SJCRH30 (cell line): Measurements from ENCODE around the gene KIFAP3. TPM values are rescaled to one million over a fixed set of nuclear protein-coding genes. Genes with fewer than 3 reads are reported as not detected.
"Not testable (repeated sequence)": the region's sequence is repeated elsewhere in the genome, so short reads cannot be mapped to it uniquely, and the experiment has no call there.

Source experiments
- DNase-seq, 2 experiments: peaks; one replicate each; pipeline ENCODE4 v3.0.0-alpha.2; 2015 to 2020
- H3K27ac ChIP-seq: fragments of 250-450 bp; sonication (Bioruptor Pico); 2 replicates; pipeline ENCODE4 v1.5.1; 2020; ENCODE audit warnings: mild to moderate bottlenecking, moderate library complexity
- H3K27me3 ChIP-seq: fragments of 250-450 bp; sonication (Bioruptor Pico); 2 replicates; pipeline ENCODE4 v1.5.1; 2020; ENCODE audit warnings: mild to moderate bottlenecking, moderate library complexity
- H3K36me3 ChIP-seq: fragments of 250-450 bp; sonication (Bioruptor Pico); 2 replicates; pipeline ENCODE4 v1.5.1; 2020; ENCODE audit warnings: mild to moderate bottlenecking, moderate library complexity
- H3K4me1 ChIP-seq: fragments of 250-450 bp; sonication (Bioruptor Pico); 2 replicates; pipeline ENCODE4 v1.5.1; 2020; ENCODE audit warnings: mild to moderate bottlenecking, moderate library complexity
- H3K4me3 ChIP-seq: fragments of 250-450 bp; sonication (Bioruptor Pico); 2 replicates; pipeline ENCODE4 v1.5.1; 2020; ENCODE audit warnings: mild to moderate bottlenecking, moderate library complexity
- H3K9me3 ChIP-seq: fragments of 250-450 bp; sonication (Bioruptor Pico); replicated peaks from 2 replicates; pipeline ENCODE4 v1.5.1; 2020; ENCODE audit warnings: mild to moderate bottlenecking, moderate library complexity
- total RNA-seq: library from RNA; depleted of rRNA; stranded (reverse); fragments of >200 nt; shearing (Covaris generic); gene quantifications from 2 replicates; pipeline ENCODE4 v1.2.3, GENCODE V29; 2014; rRNA removed

The KIFAP3 gene
- total RNA-seq, 1 experiment from 2014 or later, result 10.0 TPM

DNA sequence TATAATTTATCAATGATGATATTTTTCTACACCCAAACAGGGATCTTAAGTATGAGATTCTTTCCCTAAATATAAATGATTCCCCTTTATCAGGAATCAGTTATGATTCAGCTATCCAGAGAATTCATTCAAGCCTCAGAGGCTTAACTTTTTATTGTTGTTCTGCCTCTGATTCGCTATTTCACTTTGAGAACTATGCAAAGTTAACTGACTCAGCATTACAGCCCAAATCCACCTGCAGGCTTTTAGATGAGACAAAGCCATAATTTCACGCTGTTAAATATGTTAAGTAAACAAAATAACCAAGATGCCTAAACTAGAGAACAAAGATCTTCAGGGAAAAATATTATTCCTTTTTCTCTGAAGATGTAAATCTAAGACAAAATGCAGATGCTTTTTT, 189.3 kb downstream of the KIFAP3 start:
- Histone ChIP-seq H3K9me3 (no peaks in the 10 kb centered on the region), H3K27ac (no peak overlapping the region), H3K4me1 (no peaks in the 10 kb centered on the region), H3K27me3 (no peaks in the 10 kb centered on the region), H3K36me3 (peaks cover 4% of the 10 kb centered on the region; the same call in 1 of the 2 replicates), H3K4me3 (no peak overlapping the region)
- DNase-seq, result no peak

DNA sequence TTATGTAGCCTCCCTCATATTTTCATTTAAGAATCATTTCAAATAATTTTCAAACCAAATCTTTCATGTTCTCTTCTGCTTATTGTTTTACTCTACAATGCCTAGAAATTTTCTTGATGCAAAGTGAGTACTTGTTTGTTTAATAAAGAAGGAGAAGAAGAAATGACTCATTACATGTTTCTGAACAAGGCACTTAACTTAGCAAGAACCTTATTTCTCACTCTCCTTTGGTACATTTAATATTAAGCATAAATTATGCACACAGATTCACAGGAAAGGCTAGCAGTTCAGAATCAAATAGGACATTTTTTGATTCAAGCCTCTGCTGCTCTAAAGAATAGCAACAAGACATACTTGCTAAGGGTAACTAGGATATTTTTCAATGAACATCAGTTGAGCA, 189.9 kb downstream of the KIFAP3 start:
- no peaks in the 10 kb centered on the region for H3K9me3 ChIP-seq
- H3K27ac ChIP-seq, result no peak overlapping the region
- DNase-seq, result no peak
- H3K4me3 ChIP-seq, result no peak overlapping the region
- H3K36me3 ChIP-seq, result peaks cover 4% of the 10 kb centered on the region; the same call in 1 of the 2 replicates
- no peaks in the 10 kb centered on the region for H3K27me3 ChIP-seq
- no peaks in the 10 kb centered on the region for H3K4me1 ChIP-seq

DNA sequence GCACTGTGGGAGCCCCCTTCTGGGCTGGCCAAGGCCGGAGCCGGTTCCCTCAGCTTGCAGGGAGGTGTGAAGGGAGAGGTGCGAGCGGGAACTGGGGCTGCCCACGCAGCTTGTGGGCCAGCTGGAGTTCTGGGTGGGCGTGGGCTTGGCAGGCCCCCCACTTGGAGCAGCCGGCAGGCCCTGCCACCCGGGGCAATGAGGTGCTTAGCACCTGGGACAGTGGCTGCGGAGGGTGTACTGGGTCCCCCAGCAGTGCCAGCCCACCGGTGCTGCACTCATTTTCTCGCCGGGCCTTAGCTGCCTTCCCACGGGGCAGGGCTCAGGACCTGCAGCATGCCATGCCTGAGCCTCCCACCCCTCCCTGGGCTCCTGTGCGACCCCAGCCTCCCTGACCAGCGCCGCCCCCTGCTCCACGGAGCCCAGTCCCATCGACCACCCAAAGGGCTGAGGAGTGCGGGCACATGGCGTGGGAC, 192.4 kb downstream of the KIFAP3 start:
- DNase-seq, result no peak
- no peak overlapping the region for H3K4me3 ChIP-seq
- H3K27ac ChIP-seq, result no peak overlapping the region
- no peaks in the 10 kb centered on the region for H3K4me1 ChIP-seq
- no peaks in the 10 kb centered on the region for H3K36me3 ChIP-seq
- no peaks in the 10 kb centered on the region for H3K27me3 ChIP-seq
- H3K9me3 ChIP-seq, result no peaks in the 10 kb centered on the region

DNA sequence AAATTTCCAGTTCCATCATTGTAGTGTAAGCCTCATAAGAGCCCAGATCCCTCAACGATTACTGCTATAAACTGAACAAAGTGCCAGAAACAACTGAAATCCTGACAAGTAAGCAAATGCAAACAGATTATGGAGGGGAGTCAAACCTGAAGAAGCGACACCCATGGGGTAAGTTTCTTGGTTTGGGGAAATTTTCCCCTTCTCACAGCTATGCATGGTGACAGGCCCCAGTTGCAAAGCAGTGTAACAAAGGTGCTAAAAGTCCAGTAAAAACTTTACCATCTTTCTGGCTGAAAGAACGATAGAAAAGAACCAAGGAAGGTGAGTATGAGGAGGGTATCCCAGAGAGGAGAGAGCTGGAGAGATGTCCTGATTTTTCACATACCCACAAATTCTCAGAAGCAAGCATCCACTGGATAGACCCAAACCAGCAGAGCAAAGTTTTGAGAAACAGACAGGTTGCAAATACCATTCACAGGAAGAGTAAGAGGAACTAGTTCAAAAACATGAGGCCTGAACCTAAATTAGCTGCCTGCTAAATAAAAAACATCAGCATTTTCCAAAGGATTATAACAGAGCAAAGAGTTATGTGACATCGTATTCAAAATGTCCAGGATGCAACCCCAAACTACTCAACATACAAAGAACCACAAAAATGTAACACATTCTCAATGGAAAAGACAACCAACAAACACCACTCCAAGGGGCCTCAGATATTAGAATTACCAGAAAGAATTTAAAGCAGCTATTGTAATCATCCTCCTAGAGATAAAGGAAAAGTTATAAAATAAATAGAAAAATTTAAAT, 195.3 kb downstream of the KIFAP3 start:
- DNase-seq, result no peak
- Histone ChIP-seq H3K36me3 (no peaks in the 10 kb centered on the region), H3K4me1 (no peaks in the 10 kb centered on the region), H3K9me3 (no peaks in the 10 kb centered on the region), H3K27ac (no peak overlapping the region), H3K27me3 (no peaks in the 10 kb centered on the region), H3K4me3 (no peak overlapping the region)

DNA sequence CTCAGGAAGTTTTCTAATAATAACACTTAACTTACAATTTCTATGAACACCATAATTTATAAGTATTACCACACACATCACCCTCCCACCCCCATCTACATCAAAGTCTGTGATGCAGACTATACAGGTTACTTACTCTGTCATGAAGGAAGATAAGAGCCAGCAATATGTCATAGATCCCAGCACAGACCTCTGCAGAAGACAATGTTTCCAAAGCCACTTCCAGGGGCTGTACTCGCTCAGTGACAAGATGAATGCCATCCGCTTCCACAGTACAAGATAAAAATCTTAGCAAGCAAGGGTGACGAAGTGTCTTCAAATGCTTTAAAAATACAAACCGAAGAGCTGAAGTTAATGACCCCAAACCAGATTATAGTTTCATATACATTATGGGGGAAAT, 196.0 kb downstream of the KIFAP3 start:
- DNase-seq, result no peak
- H3K36me3 ChIP-seq, result peaks cover 4% of the 10 kb centered on the region
- H3K27ac ChIP-seq, result no peak overlapping the region
- no peak overlapping the region for H3K4me3 ChIP-seq
- H3K9me3 ChIP-seq, result no peaks in the 10 kb centered on the region
- no peaks in the 10 kb centered on the region for H3K27me3 ChIP-seq
- no peaks in the 10 kb centered on the region for H3K4me1 ChIP-seq

DNA sequence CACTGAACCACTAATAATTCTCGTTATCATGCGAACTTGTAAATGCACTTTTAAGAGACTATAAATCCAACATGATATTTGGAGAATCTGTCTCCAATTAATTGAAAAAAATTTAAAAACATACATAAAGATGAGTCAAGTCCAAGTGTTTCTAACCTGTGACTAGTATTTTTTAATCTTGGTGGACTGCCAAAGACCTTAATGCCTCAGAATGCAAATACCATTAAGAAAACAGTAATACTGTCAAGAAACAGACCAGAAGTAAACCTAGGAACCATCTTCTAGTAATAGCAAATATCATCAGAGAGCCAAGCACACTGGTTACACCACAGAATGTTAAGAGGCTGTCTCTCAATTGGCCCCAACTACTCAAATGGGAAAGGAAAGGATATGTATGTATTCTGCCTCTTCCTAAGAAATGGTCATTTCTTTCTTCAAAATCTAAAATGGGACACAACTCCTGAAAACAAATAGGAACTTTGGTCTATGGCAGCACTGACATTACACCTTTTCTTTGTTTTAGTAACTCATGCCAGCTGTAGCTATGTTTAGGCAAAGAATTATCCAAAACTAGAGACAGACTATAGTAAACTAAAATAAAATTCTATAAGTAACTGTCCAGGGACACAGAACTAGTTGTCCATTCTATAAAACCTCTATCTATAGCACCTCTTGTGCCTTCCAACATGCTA, 196.5 kb downstream of the KIFAP3 start:
- no peak overlapping the region for H3K27ac ChIP-seq
- H3K36me3 ChIP-seq, result peaks cover 10% of the 10 kb centered on the region
- H3K4me1 ChIP-seq, result no peaks in the 10 kb centered on the region
- H3K4me3 ChIP-seq, result no peak overlapping the region
- no peak for DNase-seq
- no peaks in the 10 kb centered on the region for H3K9me3 ChIP-seq
- H3K27me3 ChIP-seq, result no peaks in the 10 kb centered on the region

DNA sequence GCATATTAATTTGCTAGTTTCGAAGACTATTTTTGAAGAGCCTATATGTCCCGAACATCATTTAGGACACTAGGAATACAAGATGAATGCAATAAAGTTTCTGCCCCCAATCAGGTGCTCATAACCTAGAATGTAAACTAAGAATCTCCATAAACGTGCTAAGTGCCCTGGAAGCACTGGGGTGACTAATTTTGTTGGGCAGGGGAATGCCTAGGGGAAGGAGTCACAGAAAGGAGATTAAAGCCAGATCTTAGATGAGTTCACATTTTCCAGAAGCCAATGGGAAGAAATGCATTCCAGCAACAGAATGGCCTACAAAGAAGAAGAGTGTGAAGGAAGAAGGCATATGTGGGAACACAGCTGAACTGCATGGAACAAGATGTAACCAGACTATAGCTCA, 200.3 kb downstream of the KIFAP3 start:
- Histone ChIP-seq H3K9me3 (no peaks in the 10 kb centered on the region), H3K27ac (no peak overlapping the region), H3K36me3 (peaks cover 16% of the 10 kb centered on the region), H3K27me3 (no peaks in the 10 kb centered on the region), H3K4me3 (no peak overlapping the region), H3K4me1 (no peaks in the 10 kb centered on the region)
- DNase-seq, result no peak

DNA sequence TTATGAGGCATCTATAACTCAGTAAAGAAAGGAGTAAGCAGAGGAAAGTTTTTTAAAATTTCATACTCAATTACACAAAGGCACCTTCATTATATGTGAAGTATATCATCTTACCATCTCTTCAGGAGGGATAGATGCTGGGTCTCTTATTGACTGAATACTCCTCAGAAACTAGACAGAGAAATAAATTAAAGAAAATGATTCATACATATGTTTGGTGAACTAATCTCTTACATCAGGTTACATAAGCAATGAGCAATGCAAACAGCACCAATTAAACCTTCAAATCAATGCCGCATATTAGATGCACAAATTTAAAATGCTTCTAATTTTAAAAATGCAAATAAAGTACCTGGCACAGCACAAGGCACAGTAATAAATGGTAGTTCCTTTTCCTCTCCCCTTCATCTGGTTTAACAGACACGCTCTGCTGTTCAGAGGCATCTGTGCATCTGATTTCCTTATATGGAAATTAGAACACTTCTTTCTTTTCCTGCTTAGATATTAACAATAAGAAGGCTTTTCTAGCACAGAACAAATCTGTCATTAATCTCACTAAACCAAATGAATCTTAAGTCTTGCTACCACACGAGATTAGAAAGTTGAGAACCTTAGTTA, 200.8 kb downstream of the KIFAP3 start:
- H3K4me1 ChIP-seq, result no peaks in the 10 kb centered on the region
- peaks cover 16% of the 10 kb centered on the region for H3K36me3 ChIP-seq
- H3K9me3 ChIP-seq, result no peaks in the 10 kb centered on the region
- H3K27me3 ChIP-seq, result no peaks in the 10 kb centered on the region
- H3K4me3 ChIP-seq, result no peak overlapping the region
- no peak overlapping the region for H3K27ac ChIP-seq
- no peak for DNase-seq

DNA sequence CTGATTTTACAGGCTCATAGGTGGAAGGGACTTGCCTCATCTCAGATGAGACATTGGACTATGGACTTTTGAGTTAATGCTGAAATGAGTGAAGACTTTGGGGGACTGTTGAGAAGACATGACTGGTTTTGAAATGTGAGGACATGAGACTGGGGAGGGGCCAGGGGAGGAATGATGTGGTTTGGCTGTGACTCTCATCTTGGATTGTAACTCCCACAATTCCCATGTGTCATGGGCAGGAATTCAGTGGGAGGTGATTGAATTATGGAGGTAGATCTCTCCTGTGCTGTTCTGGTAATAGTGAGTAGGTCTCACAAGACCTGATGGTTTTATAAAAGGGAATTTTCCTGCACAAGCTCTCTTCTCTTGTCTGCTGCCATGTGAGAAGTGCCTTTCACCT, 201.6 kb downstream of the KIFAP3 start:
- H3K9me3 ChIP-seq, result no peaks in the 10 kb centered on the region
- no peak for DNase-seq
- no peaks in the 10 kb centered on the region for H3K27me3 ChIP-seq
- no peak overlapping the region for H3K4me3 ChIP-seq
- H3K36me3 ChIP-seq, result peaks cover 20% of the 10 kb centered on the region
- no peaks in the 10 kb centered on the region for H3K4me1 ChIP-seq
- H3K27ac ChIP-seq, result no peak overlapping the region

DNA sequence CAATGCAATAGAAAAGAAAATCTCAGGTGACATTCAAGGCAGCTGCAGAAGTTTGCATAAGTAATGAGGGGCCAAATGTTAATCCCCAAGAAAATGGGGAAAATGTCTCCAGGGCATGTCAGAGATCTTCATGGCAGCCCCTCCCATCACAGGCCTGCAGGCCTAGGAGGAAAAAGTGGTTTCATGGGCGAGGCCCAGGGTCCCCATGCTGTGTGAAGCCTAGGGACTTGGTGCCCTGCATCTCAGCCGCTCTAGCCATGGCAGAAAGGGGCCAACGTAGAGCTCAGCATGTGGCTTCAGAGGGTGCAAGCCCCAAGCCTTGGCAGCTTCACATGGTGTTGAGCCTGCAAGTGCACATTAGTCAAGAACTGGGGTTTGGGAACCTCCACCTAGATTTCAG, 202.5 kb downstream of the KIFAP3 start:
- not testable (repeated sequence) for DNase-seq
- H3K36me3 ChIP-seq, result peaks cover 21% of the 10 kb centered on the region

More for the DNA sequence above, 202.5 kb downstream of the KIFAP3 start:
- not testable (repeated sequence) for H3K9me3 ChIP-seq, H3K4me1 ChIP-seq, H3K27me3 ChIP-seq, H3K4me3 ChIP-seq, H3K27ac ChIP-seq

Other genes with a start within 250 kb of the KIFAP3 start
- 3.7 and 4.6 TPM in 2 replicates for gene SCYL3, start 180.8 kb downstream of the KIFAP3 start, total RNA-seq
- gene NTMT2, start 71.3 kb upstream of the KIFAP3 start, total RNA-seq, result not detected in 2 replicates